ENCODE data around the gene GBGT1.

The GBGT1 gene

GRCh38 chr9:133113163-133113948, 50.4 kb downstream of the GBGT1 start:
- no peak for DNase-seq

GRCh38 chr9:133112663-133113026, 51.1 kb downstream of the GBGT1 start:
- DNase-seq, result peak; percentile 58

GRCh38 chr9:133111808-133112662, 51.7 kb downstream of the GBGT1 start:
- no peak for DNase-seq

- DNase-seq, result no peak
These were observed 53.6 kb downstream of the GBGT1 start for GRCh38 chr9:133109931-133110650.

GRCh38 chr9:133108794-133109641, 54.7 kb downstream of the GBGT1 start:
- DNase-seq, result no peak

GRCh38 chr9:133107961-133108793, 55.5 kb downstream of the GBGT1 start:
- DNase-seq, result no peak

- no peak for DNase-seq
These were observed 56.4 kb downstream of the GBGT1 start for GRCh38 chr9:133107245-133107722.

GRCh38 chr9:133106511-133107244, 57.0 kb downstream of the GBGT1 start:
- DNase-seq, result no peak

- no peak for DNase-seq
These were observed 58.3 kb downstream of the GBGT1 start for GRCh38 chr9:133105461-133105770.

- no peak for DNase-seq
These were observed 58.8 kb downstream of the GBGT1 start for GRCh38 chr9:133104718-133105460.

GRCh38 chr9:133103987-133104505, 59.7 kb downstream of the GBGT1 start:
- DNase-seq, result no peak

- DNase-seq, result peak; percentile 46
These were observed 60.3 kb downstream of the GBGT1 start for GRCh38 chr9:133103183-133103986.

All from hematopoietic multipotent progenitor cell treated with erythropoietin and hydrocortisone succinate and interleukin-3 and kit ligand, for 8 days (in vitro differentiated cells).